Left lobe of liver (tissue), 1 donor: Measurements from ENCODE around the gene PLN. TPM values are rescaled to one million over a fixed set of nuclear protein-coding genes. Genes with fewer than 3 reads are reported as not detected.

Experiments used
- total RNA-seq: library from RNA; stranded (reverse); gene quantifications from one replicate; pipeline ENCODE4 v1.2.1, GENCODE V29; 2021
- donor health status: DM: no; HTN: yes; CAD: no.

The PLN gene
- total RNA-seq, 1 donor from 2014 or later = 0.18 TPM

Other genes with a start within 250 kb of the PLN start
- gene CEP85L, start 103.3 kb downstream of the PLN start, total RNA-seq = 3.0 TPM